ENCODE measurements around the gene CHRNA5. TPM values are rescaled to one million over a fixed set of nuclear protein-coding genes. Genes with fewer than 3 reads are reported as not detected.
"Not testable (repeated sequence)": the region's sequence is repeated elsewhere in the genome, so short reads cannot be mapped to it uniquely, and the experiment has no call there.

The CHRNA5 gene
- total and polyA plus RNA-seq, 7 donors: 0.92 to 3.8 (median 1.8) TPM

DNA sequence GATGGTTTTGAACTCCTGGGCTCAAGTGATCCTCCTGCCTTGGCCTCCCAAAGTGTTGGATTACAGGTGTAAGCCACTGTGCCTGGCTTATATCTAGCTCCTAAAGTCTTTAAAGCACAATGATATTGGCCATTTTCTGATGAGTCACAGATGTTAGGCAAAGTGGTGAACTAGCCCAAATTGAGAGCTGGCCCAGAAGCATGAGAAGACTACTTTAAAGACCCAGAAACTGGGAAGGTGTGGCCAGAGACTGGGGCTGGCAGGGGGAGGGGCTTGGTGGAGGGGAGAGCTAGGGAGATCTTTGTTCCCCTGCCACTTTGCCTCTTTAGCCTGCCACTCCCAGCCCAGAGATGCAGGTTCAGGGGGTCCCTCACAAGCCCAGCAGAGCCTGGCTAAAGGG, 33.9 kb downstream of the CHRNA5 start:
- H3K27ac ChIP-seq: no peak overlapping the region
- no peaks in the 10 kb centered on the region for H3K9me3 ChIP-seq
- intact Hi-C loops (cut with DNase I): no loop called here
- no peaks in the 10 kb centered on the region for H3K4me1 ChIP-seq
- DNase-seq: no peak
- TF ChIP-seq POLR2A (IDR thresholded peaks at IDR 0.05): no peak
- no peak for TF ChIP-seq EP300 (IDR thresholded peaks at IDR 0.05)
- no peaks in the 10 kb centered on the region for H3K27me3 ChIP-seq
- H3K4me3 ChIP-seq: no peak overlapping the region
- peaks cover 0 to 7% (median 0%) of the 10 kb centered on the region in 4 donors for H3K36me3 ChIP-seq

DNA sequence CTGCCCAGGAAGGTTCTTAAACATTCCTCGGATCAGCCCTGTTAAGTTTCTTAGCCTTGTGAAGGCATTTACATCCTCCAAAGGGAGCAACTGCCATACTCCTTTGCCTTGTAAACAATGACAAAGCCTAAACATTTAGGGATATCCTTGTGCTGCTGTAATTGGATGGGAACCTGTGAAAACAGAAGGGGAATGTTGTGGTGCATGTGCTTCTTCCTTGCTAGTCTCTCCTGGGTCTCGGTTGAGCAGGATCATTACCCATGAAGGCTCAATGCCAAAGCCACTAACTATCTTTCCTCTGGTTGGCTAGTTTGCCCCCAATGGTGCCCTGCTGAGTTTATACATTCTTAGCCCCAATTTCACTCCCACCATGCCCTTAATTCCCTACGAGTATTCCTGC, 38.1 kb downstream of the CHRNA5 start:
- TF ChIP-seq EP300 (IDR thresholded peaks at IDR 0.05) (no peak), POLR2A (IDR thresholded peaks at IDR 0.05) (no peak), POLR2AphosphoS5 (IDR thresholded peaks at IDR 0.05) (no peak)
- TF ChIP-seq, protein P1, sequence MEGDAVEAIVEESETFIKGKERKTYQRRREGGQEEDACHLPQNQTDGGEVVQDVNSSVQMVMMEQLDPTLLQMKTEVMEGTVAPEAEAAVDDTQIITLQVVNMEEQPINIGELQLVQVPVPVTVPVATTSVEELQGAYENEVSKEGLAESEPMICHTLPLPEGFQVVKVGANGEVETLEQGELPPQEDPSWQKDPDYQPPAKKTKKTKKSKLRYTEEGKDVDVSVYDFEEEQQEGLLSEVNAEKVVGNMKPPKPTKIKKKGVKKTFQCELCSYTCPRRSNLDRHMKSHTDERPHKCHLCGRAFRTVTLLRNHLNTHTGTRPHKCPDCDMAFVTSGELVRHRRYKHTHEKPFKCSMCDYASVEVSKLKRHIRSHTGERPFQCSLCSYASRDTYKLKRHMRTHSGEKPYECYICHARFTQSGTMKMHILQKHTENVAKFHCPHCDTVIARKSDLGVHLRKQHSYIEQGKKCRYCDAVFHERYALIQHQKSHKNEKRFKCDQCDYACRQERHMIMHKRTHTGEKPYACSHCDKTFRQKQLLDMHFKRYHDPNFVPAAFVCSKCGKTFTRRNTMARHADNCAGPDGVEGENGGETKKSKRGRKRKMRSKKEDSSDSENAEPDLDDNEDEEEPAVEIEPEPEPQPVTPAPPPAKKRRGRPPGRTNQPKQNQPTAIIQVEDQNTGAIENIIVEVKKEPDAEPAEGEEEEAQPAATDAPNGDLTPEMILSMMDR (IDR thresholded peaks at IDR 0.05): no peak
- H3K4me3 ChIP-seq: no peak overlapping the region
- no peaks in the 10 kb centered on the region for H3K4me1 ChIP-seq
- 74 to 79% methylated on average over 3 of the region's 3 CpGs for WGBS, 2 donors
- no peak for DNase-seq
- H3K27ac ChIP-seq: no peak overlapping the region
- H3K36me3 ChIP-seq: peaks cover 0 to 7% (median 0%) of the 10 kb centered on the region in 4 donors
- H3K9me3 ChIP-seq: no peaks in the 10 kb centered on the region
- intact Hi-C loops (cut with DNase I): no loop called here
- H3K27me3 ChIP-seq: no peaks in the 10 kb centered on the region

DNA sequence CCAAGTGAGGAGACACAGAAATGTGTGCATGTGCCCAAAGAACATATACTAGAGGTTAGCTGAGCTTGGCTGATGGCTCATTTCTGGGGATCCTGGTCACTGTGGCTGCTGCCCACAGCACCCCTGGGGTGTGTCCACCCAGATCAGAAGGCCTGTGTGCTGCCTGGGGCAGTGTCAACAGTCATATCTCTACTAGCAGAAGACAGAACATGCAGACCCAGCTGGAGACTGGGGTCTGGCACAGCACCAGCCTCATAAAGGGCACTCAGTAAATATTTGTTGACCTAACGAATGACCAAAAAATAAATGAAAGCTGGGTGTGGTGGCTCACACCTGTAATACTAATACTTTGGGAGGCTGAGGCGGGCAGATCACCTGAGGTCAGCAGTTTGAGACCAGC, 39.1 kb downstream of the CHRNA5 start:
- Histone ChIP-seq H3K36me3 (peaks cover 0 to 7% (median 0%) of the 10 kb centered on the region in 4 donors), H3K27me3 (no peaks in the 10 kb centered on the region), H3K4me3 (no peak overlapping the region), H3K4me1 (no peaks in the 10 kb centered on the region), H3K9me3 (no peaks in the 10 kb centered on the region), H3K27ac (no peak overlapping the region)
- WGBS, 2 donors: 34 to 68% methylated on average over 2 of the region's 2 CpGs
- DNase-seq: no peak
- TF ChIP-seq, protein P1 (IDR thresholded peaks at IDR 0.05): no peak
- TF ChIP-seq POLR2A (IDR thresholded peaks at IDR 0.05) (no peak), EP300 (IDR thresholded peaks at IDR 0.05) (no peak), POLR2AphosphoS5 (IDR thresholded peaks at IDR 0.05) (no peak)
- intact Hi-C loops (cut with DNase I): no loop called here

DNA sequence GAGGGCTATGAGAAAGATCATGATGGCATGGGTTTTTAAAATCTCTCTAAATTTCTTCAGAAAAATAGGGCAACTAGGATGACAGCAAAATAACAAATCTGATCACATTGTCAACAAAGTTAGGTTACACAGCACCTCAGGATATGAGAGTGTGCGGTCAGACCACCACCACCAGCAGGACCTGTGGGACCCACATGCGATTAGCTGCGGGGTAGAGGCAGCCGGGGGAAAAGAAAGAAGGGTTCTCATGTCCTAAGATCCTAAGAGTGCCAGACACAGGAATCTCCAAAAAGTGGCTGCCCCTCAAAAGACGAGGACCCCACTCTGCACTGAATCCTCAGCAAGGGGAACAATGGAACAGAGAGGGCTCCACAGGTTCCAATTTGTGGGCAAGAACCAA, 39.9 kb downstream of the CHRNA5 start:
- intact Hi-C loops (cut with DNase I): no loop called here
- Histone ChIP-seq H3K4me3 (no peak overlapping the region), H3K27me3 (no peaks in the 10 kb centered on the region), H3K9me3 (no peaks in the 10 kb centered on the region), H3K4me1 (no peaks in the 10 kb centered on the region), H3K36me3 (peaks cover 0 to 7% (median 0%) of the 10 kb centered on the region in 4 donors), H3K27ac (no peak overlapping the region)
- no peak for DNase-seq
- no peak for TF ChIP-seq POLR2AphosphoS5 (IDR thresholded peaks at IDR 0.05)
- TF ChIP-seq POLR2A (IDR thresholded peaks at IDR 0.05): no peak
- TF ChIP-seq EP300 (IDR thresholded peaks at IDR 0.05): no peak
- TF ChIP-seq, protein P1 (IDR thresholded peaks at IDR 0.05): no peak
- 93 to 94% methylated on average over 5 of the region's 5 CpGs for WGBS, 2 donors

DNA sequence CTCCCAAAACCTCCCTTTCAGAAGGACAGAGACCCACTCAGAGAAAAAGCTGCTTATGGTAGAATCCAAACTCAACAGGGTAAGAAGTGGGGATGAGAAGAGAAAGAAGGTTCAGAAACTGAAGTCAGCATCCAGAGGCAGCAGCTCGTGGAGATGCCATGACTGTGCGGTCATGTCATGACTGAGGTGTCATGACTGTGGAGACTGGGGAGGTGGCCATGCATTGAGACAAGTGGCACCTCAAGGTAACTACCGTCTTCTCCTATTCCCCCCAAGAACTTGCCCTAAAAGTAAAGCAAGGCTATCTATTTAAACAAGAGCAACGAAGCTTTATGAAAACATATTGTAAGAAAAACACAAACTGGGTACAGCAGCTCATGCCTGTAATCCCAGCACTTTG, 40.4 kb downstream of the CHRNA5 start:
- no peaks in the 10 kb centered on the region for H3K27me3 ChIP-seq
- H3K27ac ChIP-seq: no peak overlapping the region
- TF ChIP-seq POLR2A (IDR thresholded peaks at IDR 0.05) (no peak), POLR2AphosphoS5 (IDR thresholded peaks at IDR 0.05) (no peak), EP300 (IDR thresholded peaks at IDR 0.05) (no peak)
- TF ChIP-seq, protein P1 (IDR thresholded peaks at IDR 0.05): no peak
- no peaks in the 10 kb centered on the region for H3K4me1 ChIP-seq
- no peak overlapping the region for H3K4me3 ChIP-seq
- intact Hi-C loops (cut with DNase I): no loop called here
- no peaks in the 10 kb centered on the region for H3K9me3 ChIP-seq
- 81 to 89% methylated on average over 4 of the region's 4 CpGs for WGBS, 2 donors
- peaks cover 0 to 7% (median 0%) of the 10 kb centered on the region in 4 donors for H3K36me3 ChIP-seq
- DNase-seq: no peak

DNA sequence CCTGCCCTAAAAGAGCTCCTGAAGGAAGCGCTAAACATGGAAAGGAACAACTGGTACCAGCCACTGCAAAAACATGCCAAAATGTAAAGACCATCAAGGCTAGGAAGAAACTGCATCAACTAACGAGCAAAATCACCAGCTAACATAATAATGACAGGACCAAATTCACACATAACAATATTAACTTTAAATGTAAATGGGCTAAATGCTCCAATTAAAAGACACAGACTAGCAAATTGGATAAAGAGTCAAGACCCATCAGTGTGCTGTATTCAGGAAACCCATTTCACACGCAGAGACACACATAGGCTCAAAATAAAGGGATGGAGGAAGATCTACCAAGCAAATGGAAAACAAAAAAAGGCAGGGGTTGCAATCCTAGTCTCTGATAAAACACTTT, 44.2 kb downstream of the CHRNA5 start:
- 88 to 100% methylated on average over 2 to 3 of the region's 3 CpGs for WGBS, 2 donors
- H3K4me3 ChIP-seq; intact Hi-C loops (cut with DNase I); H3K9me3 ChIP-seq; H3K36me3 ChIP-seq; DNase-seq; H3K4me1 ChIP-seq; H3K27ac ChIP-seq; H3K27me3 ChIP-seq: not testable (repeated sequence)

All from sigmoid colon (tissue), 7 donors.